HCT116 (cell line): Measurements from ENCODE around the gene WDR82.

Source experiments
- CTCF ChIP-seq, 3 experiments: fragments of 200-600 bp in 1 of 3; sonication (generic) in 1 of 3; IDR thresholded peaks in 2 of 3; conservative IDR thresholded peaks in 1 of 3; 2 replicates each; pipeline ENCODE4 v1.5.1; 2012 to 2017; ENCODE audit warnings: low read depth in 2 of 3, low read length in 2 of 3, antibody characterized with exemption in 1 of 3, borderline replicate concordance in 1 of 3, control low read depth in 1 of 3, mild to moderate bottlenecking in 1 of 3, mixed read lengths in 1 of 3, mixed run types in 1 of 3, moderate library complexity in 1 of 3; ENCODE audit not compliant: insufficient read depth in 1 of 3
- POLR2AphosphoS5 ChIP-seq: IDR thresholded peaks from 2 replicates; pipeline ENCODE4 v1.6.1; 2011; ENCODE audit warnings: mild to moderate bottlenecking, low read depth, low read length, moderate library complexity

GRCh38 chr3:52250122-52250521 lies 28.3 kb downstream of the WDR82 start:
- no peak for TF ChIP-seq POLR2AphosphoS5
- no peak for TF ChIP-seq CTCF (IDR thresholded peaks at IDR 0.05 in 2 of 3, conservative IDR thresholded peaks at IDR 0.05 in 1 of 3; ENCODE audit: borderline replicate concordance in 1 of 3, insufficient read depth in 1 of 3, low read depth in 2 of 3, low read length in 2 of 3)
